Testis (tissue), 2 donors: Measurements from ENCODE around the gene PCNX3.

ENCODE experiments used
- CTCF ChIP-seq, 3 experiments: fragments of 450-650 bp in 2 of 3; fragments of 200-600 bp in 1 of 3; sonication (generic) in 1 of 3; IDR thresholded peaks; one replicate each; pipeline ENCODE4 v1.5.1; 2016 to 2019; ENCODE audit warnings: antibody characterized with exemption in 3 of 3, mild to moderate bottlenecking in 2 of 3, moderate library complexity in 1 of 3
- POLR2A ChIP-seq: fragments of 450-650 bp; IDR thresholded peaks from one replicate; pipeline ENCODE4 v1.6.1; 2017; ENCODE audit warnings: antibody characterized with exemption, mild to moderate bottlenecking, moderate library complexity

GRCh38 chr11:65652511-65653228 is 37.1 kb downstream of the PCNX3 start:
- TF ChIP-seq POLR2A (no peak), CTCF (IDR thresholded peaks at IDR 0.05) (no peak)
